Tibial nerve (tissue), 4 donors: ENCODE data around the gene TBC1D24.

Source experiments
- EP300 ChIP-seq, 2 donors: sonication (generic); formaldehyde crosslinking; IDR thresholded peaks; one replicate each; pipeline ENCODE4 v1.6.1; 2017; ENCODE audit warnings: antibody characterized with exemption in 2 of 2, mild to moderate bottlenecking in 1 of 2
- POLR2A ChIP-seq, 2 donors: fragments of 450-650 bp; IDR thresholded peaks; one replicate each; pipeline ENCODE4 v1.6.1; 2017; ENCODE audit warnings: antibody characterized with exemption in 2 of 2, mild to moderate bottlenecking in 2 of 2, moderate library complexity in 2 of 2
- TF ChIP-seq, protein P1 (sequence below), 5 experiments: fragments of 200-600 bp in 3 of 5; fragments of 450-650 bp in 2 of 5; sonication (generic) in 3 of 5; IDR thresholded peaks; one replicate each; pipeline ENCODE4 v1.5.1; 2016 to 2019; ENCODE audit warnings: antibody characterized with exemption in 5 of 5, mild to moderate bottlenecking in 3 of 5, moderate library complexity in 2 of 5

GRCh38 chr16:2511996-2512734 lies 37.2 kb downstream of the TBC1D24 start:
- TF ChIP-seq POLR2A (IDR thresholded peaks at IDR 0.05) (no peak), EP300 (IDR thresholded peaks at IDR 0.05) (no peak)
- TF ChIP-seq, protein P1, sequence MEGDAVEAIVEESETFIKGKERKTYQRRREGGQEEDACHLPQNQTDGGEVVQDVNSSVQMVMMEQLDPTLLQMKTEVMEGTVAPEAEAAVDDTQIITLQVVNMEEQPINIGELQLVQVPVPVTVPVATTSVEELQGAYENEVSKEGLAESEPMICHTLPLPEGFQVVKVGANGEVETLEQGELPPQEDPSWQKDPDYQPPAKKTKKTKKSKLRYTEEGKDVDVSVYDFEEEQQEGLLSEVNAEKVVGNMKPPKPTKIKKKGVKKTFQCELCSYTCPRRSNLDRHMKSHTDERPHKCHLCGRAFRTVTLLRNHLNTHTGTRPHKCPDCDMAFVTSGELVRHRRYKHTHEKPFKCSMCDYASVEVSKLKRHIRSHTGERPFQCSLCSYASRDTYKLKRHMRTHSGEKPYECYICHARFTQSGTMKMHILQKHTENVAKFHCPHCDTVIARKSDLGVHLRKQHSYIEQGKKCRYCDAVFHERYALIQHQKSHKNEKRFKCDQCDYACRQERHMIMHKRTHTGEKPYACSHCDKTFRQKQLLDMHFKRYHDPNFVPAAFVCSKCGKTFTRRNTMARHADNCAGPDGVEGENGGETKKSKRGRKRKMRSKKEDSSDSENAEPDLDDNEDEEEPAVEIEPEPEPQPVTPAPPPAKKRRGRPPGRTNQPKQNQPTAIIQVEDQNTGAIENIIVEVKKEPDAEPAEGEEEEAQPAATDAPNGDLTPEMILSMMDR (IDR thresholded peaks at IDR 0.05), result no peak
